T-helper 1 cell (primary cell): ENCODE measurements around the gene CRYBG1.

Experiments
- DNase-seq, 5 donors: peaks; one replicate each; pipeline ENCODE4 v3.0.0-alpha.2; 2012 to 2020

The CRYBG1 gene

GRCh38 chr6:106460481-106460880, 100.0 kb downstream of the CRYBG1 start:
- DNase-seq, result no peak

GRCh38 chr6:106461084-106461483, 100.6 kb downstream of the CRYBG1 start:
- no peak for DNase-seq

GRCh38 chr6:106462923-106463557, 102.5 kb downstream of the CRYBG1 start:
- DNase-seq, result no peak

- DNase-seq, result no peak
These were observed 105.7 kb downstream of the CRYBG1 start for GRCh38 chr6:106466211-106466610.

GRCh38 chr6:106468935-106469334, 108.4 kb downstream of the CRYBG1 start:
- no peak for DNase-seq

- DNase-seq, result no peak
These were observed 109.4 kb downstream of the CRYBG1 start for GRCh38 chr6:106469882-106470281.

- DNase-seq, result no peak
These were observed 109.8 kb downstream of the CRYBG1 start for GRCh38 chr6:106470316-106470715.

GRCh38 chr6:106470811-106471210, 110.3 kb downstream of the CRYBG1 start:
- no peak for DNase-seq

- DNase-seq, result no peak
These were observed 113.3 kb downstream of the CRYBG1 start for GRCh38 chr6:106473812-106474211.

GRCh38 chr6:106474466-106474865, 113.9 kb downstream of the CRYBG1 start:
- no peak for DNase-seq

GRCh38 chr6:106475284-106475683, 114.8 kb downstream of the CRYBG1 start:
- DNase-seq, result no peak

GRCh38 chr6:106476331-106477105, 116.0 kb downstream of the CRYBG1 start:
- no peak for DNase-seq

GRCh38 chr6:106477146-106477545, 116.6 kb downstream of the CRYBG1 start:
- no peak for DNase-seq

GRCh38 chr6:106477790-106478189, 117.3 kb downstream of the CRYBG1 start:
- no peak for DNase-seq

GRCh38 chr6:106486236-106486635, 125.7 kb downstream of the CRYBG1 start:
- no peak for DNase-seq

GRCh38 chr6:106488494-106489370, 128.2 kb downstream of the CRYBG1 start:
- DNase-seq, result no peak

GRCh38 chr6:106490030-106490429, 129.5 kb downstream of the CRYBG1 start:
- no peak for DNase-seq

GRCh38 chr6:106490436-106490835, 129.9 kb downstream of the CRYBG1 start:
- DNase-seq, result no peak

- no peak for DNase-seq
These were observed 130.5 kb downstream of the CRYBG1 start for GRCh38 chr6:106490974-106491373.

GRCh38 chr6:106495014-106495413, 134.5 kb downstream of the CRYBG1 start:
- DNase-seq, result no peak

- DNase-seq, result no peak
These were observed 136.3 kb downstream of the CRYBG1 start for GRCh38 chr6:106496823-106497222.

- no peak for DNase-seq
These were observed 141.4 kb downstream of the CRYBG1 start for GRCh38 chr6:106501960-106502371.

GRCh38 chr6:106502559-106502958, 142.0 kb downstream of the CRYBG1 start:
- DNase-seq, result no peak
